ENCODE results near the gene GIN1.

- TF ChIP-seq POLR2A (IDR thresholded peaks at IDR 0.05) (no peak), CTCF (IDR thresholded peaks at IDR 0.05) (no peak)
Observed at GRCh38 chr5:103114440-103114839, 5.5 kb downstream of the GIN1 start.

Data from testis (tissue), 2 donors.